Activated CD4-positive, alpha-beta T cell treated with anti-CD3 and anti-CD28 coated beads, Interleukin-2, Interleukin-6, amounts not matched to agents 100 ng/mL and 50 ng/mL, durations not matched to agents 16 hours and 8 hours (primary cell): ENCODE results near the gene ZDHHC13.

Source experiments
- DNase-seq: peaks from one replicate; pipeline ENCODE4 v3.0.0-alpha.2; 2020

ZDHHC13 gene

GRCh38 chr11:19208959-19209546 is 92.1 kb downstream of the ZDHHC13 start:
- DNase-seq = no peak

GRCh38 chr11:19209617-19210370 is 92.8 kb downstream of the ZDHHC13 start:
- DNase-seq = no peak

- DNase-seq = no peak
These were observed 99.1 kb downstream of the ZDHHC13 start for GRCh38 chr11:19216021-19216420.

GRCh38 chr11:19216709-19217374 is 99.9 kb downstream of the ZDHHC13 start:
- no peak for DNase-seq

- no peak for DNase-seq
These were observed 101.2 kb downstream of the ZDHHC13 start for GRCh38 chr11:19218216-19218615.

DNA sequence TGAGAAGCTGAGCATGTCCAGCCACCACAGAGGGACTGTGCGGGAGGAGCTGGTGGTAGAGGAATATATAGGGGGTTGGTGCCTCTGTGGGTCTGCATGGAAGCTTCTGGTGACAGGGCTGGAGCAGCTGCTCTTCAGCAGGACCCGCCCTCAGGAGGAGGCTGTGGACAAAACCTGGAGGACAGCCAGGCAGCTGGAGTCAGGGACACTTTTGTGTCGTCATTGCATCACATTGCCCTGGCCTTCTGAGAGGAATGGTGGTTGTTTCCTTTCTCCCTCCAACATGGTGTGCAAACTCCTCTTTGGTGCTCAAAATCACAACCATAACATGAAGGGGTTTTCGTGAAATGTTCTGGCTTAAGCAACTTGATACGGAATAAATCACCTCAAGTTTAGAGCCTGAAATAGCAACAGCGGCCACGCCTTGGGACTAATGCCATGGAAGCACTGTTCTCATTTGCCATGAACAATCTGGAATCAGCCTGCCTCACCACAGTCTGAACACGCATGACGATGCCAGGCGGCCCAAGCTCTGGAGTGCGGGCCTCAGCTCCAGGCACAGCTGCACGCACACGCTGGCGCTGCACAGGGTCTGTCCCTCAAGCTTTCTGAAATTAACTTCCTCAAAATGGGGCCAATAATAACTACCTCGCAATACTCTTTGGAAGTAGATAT is 102.0 kb downstream of the ZDHHC13 start:
- no peak for DNase-seq

DNA sequence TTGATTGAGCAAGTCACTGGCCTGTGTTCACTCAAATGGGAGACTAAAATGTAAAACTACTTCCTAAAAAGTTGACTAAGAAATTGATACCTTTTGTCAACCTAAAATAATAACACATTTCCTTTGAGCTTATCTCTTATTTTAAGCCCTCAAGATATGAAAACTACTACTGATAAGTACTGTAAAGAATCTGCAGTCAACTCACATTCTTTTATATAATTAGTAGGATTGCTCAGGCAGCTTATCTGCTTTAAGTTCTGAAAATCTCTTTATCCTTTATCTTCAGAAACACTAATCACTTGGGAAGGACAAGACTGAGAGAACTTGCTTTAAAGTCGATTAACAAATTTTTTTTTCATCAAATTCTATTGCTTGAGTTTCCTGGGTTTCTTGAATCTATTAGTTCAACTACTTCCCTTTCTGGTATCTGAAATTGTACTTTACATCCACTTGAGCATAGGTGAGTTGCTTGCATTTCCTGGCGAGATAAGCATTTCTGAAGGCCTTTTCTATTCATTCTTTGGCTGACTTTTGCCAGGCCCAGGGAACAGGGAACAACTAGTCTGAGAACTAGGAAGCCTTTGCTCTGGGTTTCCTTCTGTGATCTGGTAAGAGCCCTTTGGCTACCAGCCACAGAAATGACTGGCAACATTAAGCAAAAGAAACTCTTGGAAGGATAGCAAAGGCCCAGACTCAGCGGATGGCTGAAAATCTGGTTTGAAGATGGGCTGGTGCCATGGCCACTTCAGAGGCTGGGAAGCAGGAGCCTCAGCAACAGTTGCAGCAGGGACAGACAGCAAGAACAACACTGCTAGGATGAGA is 104.1 kb downstream of the ZDHHC13 start:
- DNase-seq = no peak

GRCh38 chr11:19225123-19225522 is 108.2 kb downstream of the ZDHHC13 start:
- DNase-seq = no peak

DNA sequence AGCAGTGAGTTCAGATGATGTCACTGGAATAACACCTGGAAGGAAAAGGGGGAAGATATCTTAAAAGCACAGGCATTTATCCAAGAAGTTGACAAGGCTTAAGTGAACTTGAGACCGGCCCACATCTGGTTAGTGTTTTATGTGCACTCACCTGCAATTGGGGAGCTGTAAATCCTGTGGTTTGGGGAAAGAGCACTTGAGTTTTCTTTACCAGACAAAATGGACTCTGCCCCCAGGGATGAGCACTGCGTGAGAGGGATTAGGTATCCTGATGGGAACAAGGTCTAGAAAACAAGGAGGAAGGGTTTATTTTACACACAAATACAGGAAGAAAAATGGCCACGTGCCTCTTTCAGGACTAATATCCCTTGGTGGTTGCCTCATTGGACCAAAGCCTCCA is 108.6 kb downstream of the ZDHHC13 start:
- no peak for DNase-seq
